HG02610 (cell line): ENCODE data around the gene CREB3L2.
"Not testable (repeated sequence)": the region's sequence is repeated elsewhere in the genome, so short reads cannot be mapped to it uniquely, and the experiment has no call there.

Experiments used
- ATAC-seq: cut with Tn5 transposase; IDR thresholded peaks from one replicate; pipeline ENCODE4 v1.9.1; 2021; ENCODE audit warnings: mild to moderate bottlenecking, moderate library complexity; ENCODE audit not compliant: unreplicated experiment

The CREB3L2 gene

GRCh38 chr7:137908106-137908505 lies 93.8 kb downstream of the CREB3L2 start:
- no peak for ATAC-seq

GRCh38 chr7:137906636-137907035 lies 95.2 kb downstream of the CREB3L2 start:
- not testable (repeated sequence) for ATAC-seq

GRCh38 chr7:137904833-137905232 lies 97.1 kb downstream of the CREB3L2 start:
- ATAC-seq = no peak

GRCh38 chr7:137903382-137904169 lies 98.3 kb downstream of the CREB3L2 start:
- peak; percentile 83 for ATAC-seq

- ATAC-seq = no peak
Measured at GRCh38 chr7:137900137-137900536, 101.7 kb downstream of the CREB3L2 start.

GRCh38 chr7:137898839-137899721 lies 102.8 kb downstream of the CREB3L2 start:
- ATAC-seq = peak; percentile 42

- peak; percentile 80 for ATAC-seq
Measured at GRCh38 chr7:137895301-137896221, 106.3 kb downstream of the CREB3L2 start.

GRCh38 chr7:137893143-137893742 lies 108.6 kb downstream of the CREB3L2 start:
- ATAC-seq = no peak

GRCh38 chr7:137891016-137891655 lies 110.8 kb downstream of the CREB3L2 start:
- ATAC-seq = no peak

- peak; percentile 26 for ATAC-seq
Measured at GRCh38 chr7:137890449-137890921, 111.4 kb downstream of the CREB3L2 start.

GRCh38 chr7:137888241-137888640 lies 113.6 kb downstream of the CREB3L2 start:
- ATAC-seq = peak; percentile 43

GRCh38 chr7:137886746-137887145 lies 115.1 kb downstream of the CREB3L2 start:
- no peak for ATAC-seq

- no peak for ATAC-seq
Measured at GRCh38 chr7:137886281-137886680, 115.6 kb downstream of the CREB3L2 start.

- no peak for ATAC-seq
Measured at GRCh38 chr7:137885678-137886077, 116.2 kb downstream of the CREB3L2 start.

GRCh38 chr7:137882806-137883205 lies 119.1 kb downstream of the CREB3L2 start:
- ATAC-seq = no peak

- peak; percentile 97 for ATAC-seq
Measured at GRCh38 chr7:137882261-137882668, 119.6 kb downstream of the CREB3L2 start.

- ATAC-seq = peak; percentile 18
Measured at GRCh38 chr7:137881607-137882260, 120.2 kb downstream of the CREB3L2 start.

GRCh38 chr7:137880432-137880831 lies 121.5 kb downstream of the CREB3L2 start:
- ATAC-seq = no peak
